GM23338 (cell line): ENCODE measurements around the gene AGPAT4. TPM values are rescaled to one million over a fixed set of nuclear protein-coding genes. Genes with fewer than 3 reads are reported as not detected.
A peak's percentile ranks its signal among the peaks of the same experiment; 100 is the strongest.

ENCODE experiments used
- ATAC-seq: fragments of 200-7000 bp; cut with Tn5 transposase; 3 replicates; pipeline ENCODE4 v1.9.1; 2020
- DNase-seq: peaks from one replicate; pipeline ENCODE4 v3.0.0-alpha.2; 2015; ENCODE audit warnings: low spot score
- H2AFZ ChIP-seq: fragments of 200-600 bp; sonication (generic); 2 replicates; pipeline ENCODE4 v1.8.0; 2016; ENCODE audit warnings: antibody characterized with exemption, mild to moderate bottlenecking, moderate library complexity
- H3F3A ChIP-seq: fragments of 200-600 bp; sonication (generic); replicated peaks from 2 replicates; pipeline ENCODE4 v1.8.0; 2017; ENCODE audit warnings: antibody characterized with exemption, mixed run types, low read depth
- H3K27ac ChIP-seq: fragments of 200-600 bp; sonication (generic); 2 replicates; pipeline ENCODE4 v1.6.1; 2016; ENCODE audit warnings: low read depth
- H3K27me3 ChIP-seq: fragments of 200-600 bp; sonication (generic); 2 replicates; pipeline ENCODE4 v1.8.0; 2016; ENCODE audit warnings: mild to moderate bottlenecking, mixed run types, moderate library complexity; ENCODE audit not compliant: insufficient read depth
- H3K36me3 ChIP-seq: fragments of 200-600 bp; sonication (generic); 2 replicates; pipeline ENCODE4 v1.8.0; 2016; ENCODE audit warnings: mild to moderate bottlenecking; ENCODE audit not compliant: insufficient read depth
- H3K4me1 ChIP-seq: fragments of 200-600 bp; sonication (generic); 2 replicates; pipeline ENCODE4 v1.8.0; 2016; ENCODE audit warnings: mild to moderate bottlenecking, moderate library complexity; ENCODE audit not compliant: insufficient read depth
- H3K4me2 ChIP-seq: fragments of 200-600 bp; sonication (generic); 2 replicates; pipeline ENCODE4 v1.7.1; 2017; ENCODE audit warnings: mixed run types
- H3K4me3 ChIP-seq: fragments of 200-600 bp; sonication (generic); 2 replicates; pipeline ENCODE4 v1.6.1; 2016; ENCODE audit warnings: mixed run types
- H3K79me2 ChIP-seq: fragments of 200-600 bp; sonication (generic); replicated peaks from 2 replicates; pipeline ENCODE4 v1.8.0; 2017; ENCODE audit warnings: mild to moderate bottlenecking; ENCODE audit not compliant: insufficient read depth
- H3K9me2 ChIP-seq: fragments of 200-600 bp; sonication (generic); 2 replicates; pipeline ENCODE4 v1.8.0; 2017; ENCODE audit not compliant: insufficient read depth
- H4K20me1 ChIP-seq: fragments of 200-600 bp; sonication (generic); replicated peaks from 2 replicates; pipeline ENCODE4 v1.8.0; 2017; ENCODE audit warnings: mild to moderate bottlenecking; ENCODE audit not compliant: insufficient read depth
- H3K27ac Mint-ChIP-seq: 2 replicates; pipeline ENCODE4 v1.8.0; 2020; ENCODE audit warnings: inconsistent platforms, mild to moderate bottlenecking, moderate library complexity, mixed read lengths
- H3K27me3 Mint-ChIP-seq: 3 replicates; pipeline ENCODE4 v1.8.0; 2022; ENCODE audit warnings: low read depth, mild to moderate bottlenecking, moderate library complexity, mixed read lengths, inconsistent platforms; ENCODE audit not compliant: insufficient read depth, poor library complexity
- H3K36me3 Mint-ChIP-seq: 3 replicates; pipeline ENCODE4 v1.8.0; 2021; ENCODE audit warnings: low read depth, mild to moderate bottlenecking, inconsistent platforms, moderate library complexity, mixed read lengths
- H3K4me1 Mint-ChIP-seq: 3 replicates; pipeline ENCODE4 v1.8.0; 2020; ENCODE audit warnings: mild to moderate bottlenecking, inconsistent platforms, mixed read lengths
- H3K4me3 Mint-ChIP-seq: 3 replicates; pipeline ENCODE4 v1.8.0; 2021; ENCODE audit warnings: moderate library complexity, mild to moderate bottlenecking, inconsistent platforms, mixed read lengths
- H3K9me3 Mint-ChIP-seq: 3 replicates; pipeline ENCODE4 v1.8.0; 2020; ENCODE audit warnings: moderate library complexity, mild to moderate bottlenecking, inconsistent platforms, mixed read lengths
- EZH2 ChIP-seq: fragments of 200-600 bp; sonication (generic); IDR thresholded peaks from one replicate; pipeline ENCODE4 v1.8.0; 2017; ENCODE audit warnings: antibody characterized with exemption, mild to moderate bottlenecking, low read depth; ENCODE audit not compliant: unreplicated experiment
- ZNF114 ChIP-seq: fragments of 250-450 bp; sonication (Bioruptor Pico); IDR thresholded peaks from 2 replicates; pipeline ENCODE4 v1.5.0; 2020; ENCODE audit warnings: mild to moderate bottlenecking, moderate library complexity
- ZNF331 ChIP-seq: fragments of 250-450 bp; sonication (Bioruptor Pico); IDR thresholded peaks from 2 replicates; pipeline ENCODE4 v1.5.0; 2020; ENCODE audit warnings: low read depth, mild to moderate bottlenecking, moderate library complexity
- ZNF462 ChIP-seq: fragments of 250-450 bp; sonication (Bioruptor Pico); IDR thresholded peaks from 2 replicates; pipeline ENCODE4 v1.5.0; 2020; ENCODE audit warnings: mild to moderate bottlenecking, moderate library complexity
- polyA plus RNA-seq: library from polyadenylated mRNA; unstranded; fragments of >200 nt; fragmentation: Nextera tagmentation; extraction: Ambion mirVana; gene quantifications from 2 replicates; pipeline ENCODE4 v1.2.1, GENCODE V29; 2016
- total RNA-seq: library from RNA; depleted of rRNA; stranded (reverse); fragments of >200 nt; shearing (Covaris generic); gene quantifications from 2 replicates; pipeline ENCODE4 v1.2.3, GENCODE V29; 2014

Gene AGPAT4
- total and polyA plus RNA-seq, 2 experiments from 2014 or later: 8.9 to 19.3 TPM

- no peak for TF ChIP-seq ZNF462 (CRISPR knock-in tag)
- TF ChIP-seq ZNF331: no peak
- TF ChIP-seq EZH2: no peak
Measured at GRCh38 chr6:161136655-161137054, 137.2 kb downstream of the AGPAT4 start (continued).

- Histone ChIP-seq H3K4me3 (no peak overlapping the region), H3F3A (no peaks in the 10 kb centered on the region), H2AFZ (no peak overlapping the region), H3K27me3 (no peaks in the 10 kb centered on the region), H4K20me1 (peaks cover 4% of the 10 kb centered on the region; the same call in 1 of the 2 replicates), H3K9me2 (no peaks in the 10 kb centered on the region), H3K36me3 (0 out of 2 replicates have a peak, but pooled peaks cover 3% of the 10 kb centered on the region), H3K79me2 (no peaks in the 10 kb centered on the region), H3K4me1 (no peaks in the 10 kb centered on the region), H3K4me2 (no peak overlapping the region), H3K27ac (peak overlapping the region; percentile 59; the same call in 1 of the 2 replicates)
- Mint-ChIP-seq H3K27me3 (peaks cover 13% of the 10 kb centered on the region), H3K9me3 (no peaks in the 10 kb centered on the region), H3K4me3 (no peak overlapping the region), H3K36me3 (peaks cover 46% of the 10 kb centered on the region), H3K4me1 (peaks cover 10% of the 10 kb centered on the region; the same call in 2 of the 3 replicates), H3K27ac (peak overlapping the region; percentile 13; the same call in 1 of the 2 replicates)
- DNase-seq (no peak), ATAC-seq (no peak)
- TF ChIP-seq ZNF114 (CRISPR knock-in tag): no peak
Measured at GRCh38 chr6:161135695-161136591, 137.9 kb downstream of the AGPAT4 start.
